ENCODE measurements around the gene CCDC187. TPM values are rescaled to one million over a fixed set of nuclear protein-coding genes. Genes with fewer than 3 reads are reported as not detected.

CCDC187 gene
- total RNA-seq, 1 donor from 2014 or later, result 0.47 TPM

- TF ChIP-seq CTCF (IDR thresholded peaks at IDR 0.05; ENCODE audit: unreplicated experiment), result no peak
- H3K27me3 Mint-ChIP-seq (ENCODE audit: low read depth), result peaks cover 7% of the 10 kb centered on the region
- no peaks in the 10 kb centered on the region for H3K36me3 Mint-ChIP-seq
- no peak for DNase-seq (ENCODE audit: low spot score in 2 of 2, unreplicated experiment in 2 of 2)
- no peak overlapping the region for H3K4me3 Mint-ChIP-seq
- H3K9me3 Mint-ChIP-seq, result no peaks in the 10 kb centered on the region
- H3K27ac Mint-ChIP-seq, result no peak overlapping the region
- no peaks in the 10 kb centered on the region for H3K4me1 Mint-ChIP-seq
Measured at GRCh38 chr9:136255166-136255538, 48.7 kb downstream of the CCDC187 start.

GRCh38 chr9:136254381-136255165, 49.3 kb downstream of the CCDC187 start:
- no peaks in the 10 kb centered on the region for H3K36me3 Mint-ChIP-seq
- H3K9me3 Mint-ChIP-seq, result no peaks in the 10 kb centered on the region
- H3K27ac Mint-ChIP-seq, result no peak overlapping the region
- no peaks in the 10 kb centered on the region for H3K4me1 Mint-ChIP-seq
- H3K27me3 Mint-ChIP-seq (ENCODE audit: low read depth), result peaks cover 12% of the 10 kb centered on the region
- TF ChIP-seq CTCF (IDR thresholded peaks at IDR 0.05; ENCODE audit: unreplicated experiment), result no peak
- no peak overlapping the region for H3K4me3 Mint-ChIP-seq
- DNase-seq (ENCODE audit: low spot score in 2 of 2, unreplicated experiment in 2 of 2), result no peak

- H3K9me3 Mint-ChIP-seq, result no peaks in the 10 kb centered on the region
- no peak for DNase-seq (ENCODE audit: low spot score in 2 of 2, unreplicated experiment in 2 of 2)
- peaks cover 13% of the 10 kb centered on the region for H3K27me3 Mint-ChIP-seq (ENCODE audit: low read depth)
- no peaks in the 10 kb centered on the region for H3K4me1 Mint-ChIP-seq
- H3K27ac Mint-ChIP-seq, result no peak overlapping the region
- no peak overlapping the region for H3K4me3 Mint-ChIP-seq
- TF ChIP-seq CTCF (IDR thresholded peaks at IDR 0.05; ENCODE audit: unreplicated experiment), result no peak
- H3K36me3 Mint-ChIP-seq, result no peaks in the 10 kb centered on the region
Measured at GRCh38 chr9:136253246-136254130, 50.4 kb downstream of the CCDC187 start.

GRCh38 chr9:136252846-136253245, 51.0 kb downstream of the CCDC187 start:
- Mint-ChIP-seq H3K36me3 (no peaks in the 10 kb centered on the region), H3K9me3 (no peaks in the 10 kb centered on the region), H3K27me3 (ENCODE audit: low read depth) (peaks cover 13% of the 10 kb centered on the region), H3K4me1 (peaks cover 2% of the 10 kb centered on the region), H3K27ac (no peak overlapping the region), H3K4me3 (no peak overlapping the region)
- no peak for TF ChIP-seq CTCF (IDR thresholded peaks at IDR 0.05; ENCODE audit: unreplicated experiment)
- DNase-seq (ENCODE audit: low spot score in 2 of 2, unreplicated experiment in 2 of 2), result no peak

GRCh38 chr9:136252281-136252680, 51.6 kb downstream of the CCDC187 start:
- Mint-ChIP-seq H3K9me3 (no peaks in the 10 kb centered on the region), H3K4me3 (no peak overlapping the region), H3K4me1 (peaks cover 3% of the 10 kb centered on the region)

More at GRCh38 chr9:136252281-136252680, 51.6 kb downstream of the CCDC187 start:
- Mint-ChIP-seq H3K27me3 (ENCODE audit: low read depth) (peaks cover 13% of the 10 kb centered on the region), H3K27ac (no peak overlapping the region), H3K36me3 (no peaks in the 10 kb centered on the region)
- no peak for DNase-seq (ENCODE audit: low spot score in 2 of 2, unreplicated experiment in 2 of 2)
- no peak for TF ChIP-seq CTCF (IDR thresholded peaks at IDR 0.05; ENCODE audit: unreplicated experiment)

Data from mesothelial cell of epicardium (in vitro differentiated cells).